ENCODE results near the gene MYH14. TPM values are rescaled to one million over a fixed set of nuclear protein-coding genes. Genes with fewer than 3 reads are reported as not detected.
A peak's percentile ranks its signal among the peaks of the same experiment; 100 is the strongest.

Gene MYH14
- total RNA-seq, 1 donor from 2014 or later, result 1.6 TPM

GRCh38 chr19:50266896-50267295 lies 63.5 kb downstream of the MYH14 start:
- Histone ChIP-seq H3F3A (ENCODE audit: low read depth) (no peaks in the 10 kb centered on the region), H3K36me3 (no peaks in the 10 kb centered on the region), H3K27me3 (no peaks in the 10 kb centered on the region), H3K4me3 (no peak overlapping the region), H3K9me3 (ENCODE audit: low read depth) (no peaks in the 10 kb centered on the region), H2AFZ (replicated peaks) (no peak overlapping the region), H3K4me2 (peak overlapping the region; percentile 42), H4K20me1 (ENCODE audit: low read depth) (no peaks in the 10 kb centered on the region), H3K9ac (no peak overlapping the region), H3K4me1 (no peaks in the 10 kb centered on the region), H3K79me2 (ENCODE audit: low read depth) (no peaks in the 10 kb centered on the region), H3K27ac (no peak overlapping the region)
- Mint-ChIP-seq H3K36me3 (no peaks in the 10 kb centered on the region), H3K4me1 (no peaks in the 10 kb centered on the region), H3K27me3 (ENCODE audit: insufficient read depth, low read depth) (peaks cover 2% of the 10 kb centered on the region), H3K27ac (no peak overlapping the region), H3K4me3 (no peak overlapping the region), H3K9me3 (no peaks in the 10 kb centered on the region)
- no peak for TF ChIP-seq CTCF (IDR thresholded peaks at IDR 0.05)
- no peak for TF ChIP-seq EZH2 (IDR thresholded peaks at IDR 0.05)
- no peak for TF ChIP-seq EZH2phosphoT487 (IDR thresholded peaks at IDR 0.05)
- DNase-seq (ENCODE audit: low spot score), result peak; percentile 53

GRCh38 chr19:50268041-50268440 lies 64.6 kb downstream of the MYH14 start:
- Histone ChIP-seq H3K36me3 (no peaks in the 10 kb centered on the region), H3K4me1 (no peaks in the 10 kb centered on the region), H3K27me3 (no peaks in the 10 kb centered on the region)

GRCh38 chr19:50268501-50268900 lies 65.1 kb downstream of the MYH14 start:
- H3K9ac ChIP-seq, result no peak overlapping the region
- no peaks in the 10 kb centered on the region for H3K27me3 Mint-ChIP-seq (ENCODE audit: insufficient read depth, low read depth)
- no peaks in the 10 kb centered on the region for H4K20me1 ChIP-seq (ENCODE audit: low read depth)
- H3K9me3 Mint-ChIP-seq, result no peaks in the 10 kb centered on the region
- TF ChIP-seq EZH2phosphoT487 (IDR thresholded peaks at IDR 0.05) (no peak), EZH2 (IDR thresholded peaks at IDR 0.05) (no peak), CTCF (IDR thresholded peaks at IDR 0.05) (no peak)
- no peaks in the 10 kb centered on the region for H3K9me3 ChIP-seq (ENCODE audit: low read depth)
- no peaks in the 10 kb centered on the region for H3K36me3 Mint-ChIP-seq
- H3K4me3 Mint-ChIP-seq, result peak overlapping the region; percentile 31
- no peaks in the 10 kb centered on the region for H3K4me1 ChIP-seq
- H2AFZ ChIP-seq (replicated peaks), result no peak overlapping the region
- no peak overlapping the region for H3K4me3 ChIP-seq
- H3K27ac Mint-ChIP-seq, result no peak overlapping the region
- no peaks in the 10 kb centered on the region for H3K4me1 Mint-ChIP-seq
- no peaks in the 10 kb centered on the region for H3K79me2 ChIP-seq (ENCODE audit: low read depth)
- H3F3A ChIP-seq (ENCODE audit: low read depth), result no peaks in the 10 kb centered on the region
- no peaks in the 10 kb centered on the region for H3K27me3 ChIP-seq
- DNase-seq (ENCODE audit: low spot score), result no peak
- no peak overlapping the region for H3K4me2 ChIP-seq
- no peak overlapping the region for H3K27ac ChIP-seq
- no peaks in the 10 kb centered on the region for H3K36me3 ChIP-seq

More at GRCh38 chr19:50268041-50268440, 64.6 kb downstream of the MYH14 start:
- Histone ChIP-seq H3K79me2 (ENCODE audit: low read depth) (no peaks in the 10 kb centered on the region), H3F3A (ENCODE audit: low read depth) (no peaks in the 10 kb centered on the region), H3K27ac (no peak overlapping the region), H2AFZ (replicated peaks) (no peak overlapping the region), H3K4me3 (no peak overlapping the region), H3K9ac (no peak overlapping the region), H3K9me3 (ENCODE audit: low read depth) (no peaks in the 10 kb centered on the region), H4K20me1 (ENCODE audit: low read depth) (no peaks in the 10 kb centered on the region), H3K4me2 (no peak overlapping the region)
- Mint-ChIP-seq H3K27me3 (ENCODE audit: insufficient read depth, low read depth) (no peaks in the 10 kb centered on the region), H3K9me3 (no peaks in the 10 kb centered on the region), H3K27ac (no peak overlapping the region), H3K36me3 (no peaks in the 10 kb centered on the region), H3K4me3 (no peak overlapping the region), H3K4me1 (no peaks in the 10 kb centered on the region)
- no peak for DNase-seq (ENCODE audit: low spot score)
- TF ChIP-seq EZH2 (IDR thresholded peaks at IDR 0.05) (no peak), EZH2phosphoT487 (IDR thresholded peaks at IDR 0.05) (no peak), CTCF (IDR thresholded peaks at IDR 0.05) (no peak)

Measured in neural progenitor cell (in vitro differentiated cells).